ENCODE results near the gene TNFSF18. TPM values are rescaled to one million over a fixed set of nuclear protein-coding genes. Genes with fewer than 3 reads are reported as not detected.

TNFSF18 gene
- total and polyA plus RNA-seq, 4 donors: 0.04 to 1.2 (median 0.06) TPM; not detected in 1

DNA sequence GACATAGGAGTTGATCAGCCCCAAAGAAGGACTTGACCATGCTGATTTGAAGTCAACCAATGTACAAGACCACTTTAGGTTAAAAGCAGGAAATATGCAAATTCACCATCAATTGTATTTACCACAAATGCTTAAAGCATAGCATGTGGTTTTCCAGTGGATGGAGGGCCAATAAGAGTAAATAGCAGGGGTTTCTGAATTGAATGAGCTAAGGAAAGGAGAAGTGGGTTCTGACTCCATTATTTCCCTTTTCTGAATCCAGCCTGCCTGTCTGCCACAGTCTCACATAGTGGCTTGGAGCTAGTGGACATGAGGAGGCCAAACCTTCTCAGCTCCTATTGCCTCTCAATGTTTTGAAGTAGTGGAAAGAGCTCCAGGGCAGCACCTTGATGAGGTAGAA lies 7.2 kb upstream of the TNFSF18 start:
- ATAC-seq (ENCODE audit: insufficient read depth, low FRiP score) (no peak), DNase-seq (no peak)
- no peak overlapping the region for H3K4me3 ChIP-seq

DNA sequence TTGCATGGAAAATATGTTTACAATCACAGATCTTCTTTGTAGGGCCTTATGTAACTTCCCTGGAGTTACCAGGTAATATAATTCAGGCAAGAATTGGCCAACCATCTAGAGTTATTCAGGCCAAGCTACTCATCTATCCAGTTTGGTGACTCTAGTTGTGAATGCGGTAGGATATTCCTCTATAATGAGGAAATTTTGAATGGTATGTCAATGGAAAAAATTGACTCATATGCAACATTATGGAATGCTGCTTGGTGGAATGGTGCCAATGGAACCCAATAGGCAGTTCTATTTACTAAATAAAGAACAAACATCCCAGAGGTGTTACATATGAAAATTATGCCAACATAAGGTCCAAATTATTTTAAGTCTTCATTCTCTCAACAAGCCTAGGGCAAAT lies 5.6 kb upstream of the TNFSF18 start:
- Histone ChIP-seq H3K9ac (ENCODE audit: insufficient read depth in 1 of 2, low read length in 2 of 2) (no peak overlapping the region), H3K36me3 (ENCODE audit: control insufficient read depth in 4 of 4, insufficient read depth in 4 of 4, low read length in 4 of 4) (no peaks in the 10 kb centered on the region), H3K4me3 (no peak overlapping the region), H3K27ac (ENCODE audit: low read depth in 1 of 2, low read length in 1 of 2) (no peak overlapping the region), H3K9me3 (ENCODE audit: control insufficient read depth in 4 of 4, insufficient read depth in 3 of 4, low read length in 3 of 4) (no peaks in the 10 kb centered on the region), H3K27me3 (ENCODE audit: control insufficient read depth in 3 of 3, insufficient read depth in 3 of 3, low read length in 2 of 3) (no peaks in the 10 kb centered on the region), H3K4me1 (ENCODE audit: control insufficient read depth in 5 of 5, insufficient read depth in 5 of 5, low read length in 5 of 5) (peaks cover 0 to 37% (median 4%) of the 10 kb centered on the region in 5 donors)
- no peak for TF ChIP-seq CTCF (IDR thresholded peaks at IDR 0.05; ENCODE audit: control extremely low read depth, extremely low read depth)
- 57 to 77% methylated on average over 1 of the region's 1 CpG for WGBS, 2 donors
- ATAC-seq (ENCODE audit: insufficient read depth, low FRiP score) (no peak), DNase-seq (peak in 2 of 3 donors; percentile 62 to 66)

More for the DNA sequence above, 7.2 kb upstream of the TNFSF18 start:
- no peaks in the 10 kb centered on the region for H3K27me3 ChIP-seq (ENCODE audit: control insufficient read depth in 3 of 3, insufficient read depth in 3 of 3, low read length in 2 of 3)
- no peaks in the 10 kb centered on the region for H3K9me3 ChIP-seq (ENCODE audit: control insufficient read depth in 4 of 4, insufficient read depth in 3 of 4, low read length in 3 of 4)
- TF ChIP-seq CTCF (IDR thresholded peaks at IDR 0.05; ENCODE audit: control extremely low read depth, extremely low read depth): no peak
- no peak overlapping the region for H3K9ac ChIP-seq (ENCODE audit: insufficient read depth in 1 of 2, low read length in 2 of 2)
- no peak overlapping the region for H3K27ac ChIP-seq (ENCODE audit: low read depth in 1 of 2, low read length in 1 of 2)
- H3K36me3 ChIP-seq (ENCODE audit: control insufficient read depth in 4 of 4, insufficient read depth in 4 of 4, low read length in 4 of 4): no peaks in the 10 kb centered on the region
- H3K4me1 ChIP-seq (ENCODE audit: control insufficient read depth in 5 of 5, insufficient read depth in 5 of 5, low read length in 5 of 5): peaks cover 0 to 41% (median 7%) of the 10 kb centered on the region in 5 donors

GRCh38 chr1:173052681-173053196 lies 2.0 kb upstream of the TNFSF18 start:
- 50 to 60% methylated on average over 4 of the region's 4 CpGs for WGBS, 2 donors

More at GRCh38 chr1:173052681-173053196, 2.0 kb upstream of the TNFSF18 start:
- H3K27me3 ChIP-seq (ENCODE audit: control insufficient read depth in 3 of 3, insufficient read depth in 3 of 3, low read length in 2 of 3): no peaks in the 10 kb centered on the region
- H3K9ac ChIP-seq (ENCODE audit: insufficient read depth in 1 of 2, low read length in 2 of 2): no peak overlapping the region
- H3K27ac ChIP-seq (ENCODE audit: low read depth in 1 of 2, low read length in 1 of 2): no peak overlapping the region
- H3K4me3 ChIP-seq: no peak overlapping the region
- no peaks in the 10 kb centered on the region for H3K36me3 ChIP-seq (ENCODE audit: control insufficient read depth in 4 of 4, insufficient read depth in 4 of 4, low read length in 4 of 4)
- no peak for ATAC-seq (ENCODE audit: insufficient read depth, low FRiP score)
- no peak for DNase-seq
- peaks cover 0 to 46% (median 2%) of the 10 kb centered on the region in 5 donors for H3K4me1 ChIP-seq (ENCODE audit: control insufficient read depth in 5 of 5, insufficient read depth in 5 of 5, low read length in 5 of 5)
- TF ChIP-seq CTCF (IDR thresholded peaks at IDR 0.05; ENCODE audit: control extremely low read depth, extremely low read depth): no peak
- H3K9me3 ChIP-seq (ENCODE audit: control insufficient read depth in 4 of 4, insufficient read depth in 3 of 4, low read length in 3 of 4): no peaks in the 10 kb centered on the region
